OCI-LY7 (cell line): ENCODE data around the gene MVB12B. TPM values are rescaled to one million over a fixed set of nuclear protein-coding genes. Genes with fewer than 3 reads are reported as not detected.

Source experiments
- BruUV-seq: library from RNA; stranded (reverse); fragments of 400-500 nt; replicated peaks from 2 replicates; lab custom pipeline; 2021; lab: Mats Ljungman, UMichigan
- CTCF ChIA-PET: fragments of 300-600 bp; sonication (Branson Sonifier 250); formaldehyde crosslinking; loops from one replicate; lab custom pipeline; 2022; ENCODE audit warnings: antibody characterized with exemption; ENCODE audit not compliant: unreplicated experiment; lab: Charles Lee
- POLR2A ChIA-PET: fragments of 300-600 bp; sonication (Branson Sonifier 250); formaldehyde crosslinking; loops from one replicate; lab custom pipeline; 2022; ENCODE audit warnings: antibody characterized with exemption; lab: Charles Lee
- DNase-seq: peaks from one replicate; pipeline ENCODE4 v3.0.0-alpha.2; 2015; ENCODE audit warnings: low spot score
- H2AFZ ChIP-seq: fragments of 200-600 bp; sonication (generic), shearing (Covaris generic); 2 replicates; pipeline ENCODE4 v1.6.1; 2014; ENCODE audit warnings: mild to moderate bottlenecking, antibody characterized with exemption, low read length, moderate library complexity
- H3K27ac ChIP-seq: fragments of 200-600 bp; sonication (generic); 2 replicates; pipeline ENCODE4 v1.5.1; 2014; ENCODE audit warnings: mixed run types, low read depth, mild to moderate bottlenecking, moderate library complexity, low read length, inconsistent platforms; ENCODE audit not compliant: poor library complexity, severe bottlenecking
- H3K36me3 ChIP-seq: fragments of 200-600 bp; sonication (generic); 2 replicates; pipeline ENCODE4 v1.6.1; 2014; ENCODE audit warnings: mild to moderate bottlenecking, antibody characterized with exemption, low read length, moderate library complexity, mixed read lengths; ENCODE audit not compliant: insufficient read depth
- H3K4me1 ChIP-seq: fragments of 200-600 bp; sonication (generic); 2 replicates; pipeline ENCODE4 v1.5.1; 2014; ENCODE audit warnings: mild to moderate bottlenecking, low read length; ENCODE audit not compliant: insufficient read depth, poor library complexity, severe bottlenecking
- H3K4me2 ChIP-seq: fragments of 200-600 bp; sonication (generic); 2 replicates; pipeline ENCODE4 v1.6.1; 2014; ENCODE audit warnings: mild to moderate bottlenecking, low read length
- H3K4me3 ChIP-seq: fragments of 200-600 bp; sonication (generic); 2 replicates; pipeline ENCODE4 v1.5.1; 2014; ENCODE audit warnings: mild to moderate bottlenecking, low read depth, low read length; ENCODE audit not compliant: poor library complexity, severe bottlenecking
- H3K79me2 ChIP-seq: fragments of 200-600 bp; sonication (generic); 2 replicates; pipeline ENCODE4 v1.6.1; 2016; ENCODE audit warnings: low read depth, mild to moderate bottlenecking, low read length, moderate library complexity, mixed read lengths; ENCODE audit not compliant: insufficient read depth
- H3K9me2 ChIP-seq: fragments of 200-600 bp; sonication (generic); 2 replicates; pipeline ENCODE4 v1.6.1; 2016; ENCODE audit warnings: mild to moderate bottlenecking, low read length, mixed read lengths; ENCODE audit not compliant: insufficient read depth
- H3K9me3 ChIP-seq: fragments of 200-600 bp; sonication (generic); 2 replicates; pipeline ENCODE4 v1.6.1; 2014; ENCODE audit warnings: mild to moderate bottlenecking, mixed run types, low read length, mixed read lengths
- H4K20me1 ChIP-seq: fragments of 200-600 bp; sonication (generic); 2 replicates; pipeline ENCODE4 v1.6.1; 2014; ENCODE audit warnings: mild to moderate bottlenecking, antibody characterized with exemption, low read length, moderate library complexity, mixed read lengths; ENCODE audit not compliant: insufficient read depth
- EZH2phosphoT487 ChIP-seq: fragments of 200-600 bp; sonication (generic); IDR thresholded peaks from 2 replicates; pipeline ENCODE4 v1.6.1; 2018; ENCODE audit warnings: low read depth, borderline replicate concordance, mild to moderate bottlenecking, mixed run types, antibody characterized with exemption, low read length, moderate library complexity, mixed read lengths
- intact Hi-C: fragments of 100-400 bp; cut with micrococcal nuclease; formaldehyde crosslinking; loops from one replicate; pipeline ENCODE4 v1.10.0; 2022; ENCODE audit not compliant: unreplicated experiment
- total RNA-seq, 2 experiments: library from RNA; depleted of rRNA in 1 of 2; stranded (reverse); fragments of >200 nt in 1 of 2; shearing (Covaris generic) in 1 of 2; gene quantifications; 2 replicates each; pipeline ENCODE4 v1.2.3, GENCODE V29; 2014 to 2022
- TF ChIP-seq, protein P1 (sequence below): fragments of 200-600 bp; sonication (generic); conservative IDR thresholded peaks from 2 replicates; pipeline ENCODE4 v1.5.1; 2014; ENCODE audit warnings: mild to moderate bottlenecking, antibody characterized with exemption, low read length, moderate library complexity, mixed read lengths

Gene MVB12B
- total RNA-seq, 2 experiments from 2014 or later: 1.3 TPM; not detected in 1

DNA sequence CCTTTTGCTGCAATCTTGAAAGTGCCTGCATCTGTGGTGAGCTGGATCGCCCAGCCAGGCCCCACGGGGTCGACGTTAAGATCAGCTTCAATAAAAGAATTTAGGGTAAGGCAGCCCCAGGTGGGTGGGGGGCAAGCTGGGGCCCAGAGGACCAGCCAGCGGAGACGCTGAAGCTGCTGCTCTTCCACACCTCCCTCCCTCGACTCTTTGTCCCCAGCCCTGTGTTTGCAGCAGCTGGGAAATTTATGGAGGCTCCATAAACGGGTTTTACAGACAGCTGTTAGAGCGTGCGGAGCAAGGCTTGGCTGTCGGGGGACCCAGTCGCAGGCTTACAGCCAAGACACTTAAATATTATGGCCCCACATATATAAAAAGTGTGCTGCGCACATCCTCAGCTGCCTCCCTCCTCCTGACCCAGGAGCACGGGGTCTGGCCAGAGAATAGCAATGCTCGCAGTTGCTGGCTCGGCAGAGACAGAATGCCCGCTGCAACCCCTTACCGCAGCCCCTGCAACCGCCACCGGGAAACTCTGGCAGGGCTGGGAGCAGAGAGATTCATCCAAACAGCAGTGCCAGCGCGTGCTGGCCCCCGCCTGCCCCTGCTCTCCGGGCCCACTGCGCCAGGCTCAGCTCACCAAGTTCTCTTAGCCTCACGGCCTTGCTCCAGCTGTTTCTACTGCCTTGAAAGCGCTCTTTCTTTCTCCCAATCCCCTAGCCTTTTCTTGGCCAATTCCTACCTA lies 28.4 kb upstream of the MVB12B start:
- Histone ChIP-seq H3K9me3 (no peaks in the 10 kb centered on the region), H3K36me3 (no peaks in the 10 kb centered on the region), H3K79me2 (no peaks in the 10 kb centered on the region), H4K20me1 (no peaks in the 10 kb centered on the region), H3K27ac (no peak overlapping the region), H2AFZ (no peak overlapping the region), H3K9me2 (no peaks in the 10 kb centered on the region), H3K4me2 (no peak overlapping the region), H3K4me1 (no peaks in the 10 kb centered on the region), H3K4me3 (no peak overlapping the region)
- TF ChIP-seq EZH2phosphoT487: no peak
- TF ChIP-seq, protein P1, sequence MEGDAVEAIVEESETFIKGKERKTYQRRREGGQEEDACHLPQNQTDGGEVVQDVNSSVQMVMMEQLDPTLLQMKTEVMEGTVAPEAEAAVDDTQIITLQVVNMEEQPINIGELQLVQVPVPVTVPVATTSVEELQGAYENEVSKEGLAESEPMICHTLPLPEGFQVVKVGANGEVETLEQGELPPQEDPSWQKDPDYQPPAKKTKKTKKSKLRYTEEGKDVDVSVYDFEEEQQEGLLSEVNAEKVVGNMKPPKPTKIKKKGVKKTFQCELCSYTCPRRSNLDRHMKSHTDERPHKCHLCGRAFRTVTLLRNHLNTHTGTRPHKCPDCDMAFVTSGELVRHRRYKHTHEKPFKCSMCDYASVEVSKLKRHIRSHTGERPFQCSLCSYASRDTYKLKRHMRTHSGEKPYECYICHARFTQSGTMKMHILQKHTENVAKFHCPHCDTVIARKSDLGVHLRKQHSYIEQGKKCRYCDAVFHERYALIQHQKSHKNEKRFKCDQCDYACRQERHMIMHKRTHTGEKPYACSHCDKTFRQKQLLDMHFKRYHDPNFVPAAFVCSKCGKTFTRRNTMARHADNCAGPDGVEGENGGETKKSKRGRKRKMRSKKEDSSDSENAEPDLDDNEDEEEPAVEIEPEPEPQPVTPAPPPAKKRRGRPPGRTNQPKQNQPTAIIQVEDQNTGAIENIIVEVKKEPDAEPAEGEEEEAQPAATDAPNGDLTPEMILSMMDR: no peak
- POLR2A ChIA-PET: no interaction called here
- no TSS peak for BruUV-seq
- CTCF ChIA-PET: no interaction called here
- DNase-seq: no peak
- intact Hi-C loops: no loop called here

DNA sequence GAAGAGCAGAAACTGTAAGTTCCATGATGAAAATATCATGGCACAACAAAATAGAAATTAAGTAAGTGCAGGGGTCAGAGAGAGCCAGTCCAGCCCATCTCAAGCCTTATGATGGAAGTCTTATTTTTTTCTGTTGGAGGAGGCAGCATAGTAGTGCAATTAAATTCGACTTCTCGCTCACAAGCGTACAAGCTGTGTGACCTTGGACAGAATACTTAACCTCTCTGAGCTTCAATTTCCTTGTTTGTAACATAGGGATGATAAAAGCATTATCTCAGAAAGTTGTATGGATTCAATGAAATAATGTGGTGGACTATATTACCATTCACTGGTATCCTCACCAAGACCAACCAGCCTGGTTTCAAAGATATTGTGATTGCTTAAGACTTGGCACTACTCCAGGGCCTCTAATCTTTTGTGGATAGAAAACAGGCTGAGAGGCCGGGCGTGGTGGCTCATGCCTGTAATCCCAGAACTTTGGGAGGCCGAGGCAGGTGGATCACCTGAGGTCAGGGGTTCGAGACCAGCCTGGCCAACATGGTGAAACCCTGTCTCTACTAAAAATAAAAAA lies 26.8 kb upstream of the MVB12B start:
- no peak for DNase-seq
- TF ChIP-seq, protein P1: no peak
- no peak for TF ChIP-seq EZH2phosphoT487
- Histone ChIP-seq H3K9me3 (no peaks in the 10 kb centered on the region), H3K4me3 (no peak overlapping the region), H3K4me2 (no peak overlapping the region), H4K20me1 (no peaks in the 10 kb centered on the region), H3K4me1 (no peaks in the 10 kb centered on the region), H3K79me2 (no peaks in the 10 kb centered on the region), H3K9me2 (no peaks in the 10 kb centered on the region), H2AFZ (no peak overlapping the region), H3K36me3 (no peaks in the 10 kb centered on the region), H3K27ac (no peak overlapping the region)
- BruUV-seq: no TSS peak
- ChIA-PET POLR2A (no interaction called here), CTCF (no interaction called here)
- intact Hi-C loops: no loop called here

DNA sequence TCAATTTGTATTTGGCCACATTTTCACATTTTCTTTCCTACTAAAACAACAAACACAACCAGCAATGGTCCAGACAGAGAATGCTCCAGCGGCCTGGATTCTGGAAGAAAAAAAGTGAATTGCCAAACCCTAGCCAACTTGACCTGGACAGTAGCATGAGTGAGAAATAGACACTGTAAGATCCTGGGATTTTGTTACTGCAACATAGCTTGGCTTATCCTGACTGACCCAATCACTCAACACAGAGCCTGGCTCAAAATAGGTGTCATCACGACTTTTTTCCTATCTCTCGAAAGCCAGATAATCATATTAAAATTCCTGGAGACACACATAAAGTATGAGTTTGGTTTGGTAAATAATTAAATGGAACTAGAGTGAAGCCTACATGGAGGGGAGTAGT lies 25.4 kb upstream of the MVB12B start:
- Histone ChIP-seq H3K36me3 (no peaks in the 10 kb centered on the region), H3K9me2 (no peaks in the 10 kb centered on the region), H4K20me1 (no peaks in the 10 kb centered on the region), H3K4me3 (no peak overlapping the region), H3K4me1 (no peaks in the 10 kb centered on the region), H3K79me2 (no peaks in the 10 kb centered on the region), H3K4me2 (no peak overlapping the region), H2AFZ (no peak overlapping the region), H3K9me3 (no peaks in the 10 kb centered on the region), H3K27ac (no peak overlapping the region)
- intact Hi-C loops: no loop called here
- POLR2A ChIA-PET: no interaction called here
- no TSS peak for BruUV-seq
- TF ChIP-seq, protein P1: no peak
- no peak for TF ChIP-seq EZH2phosphoT487
- DNase-seq: no peak
- CTCF ChIA-PET: no interaction called here
